GM12891 (cell line): Measurements from ENCODE around the gene YIF1A.

Source experiments
- POLR2A ChIP-seq: IDR thresholded peaks from 2 replicates; pipeline ENCODE4 v1.6.1; 2011; ENCODE audit warnings: low read depth, low read length, control low read depth
- POLR2AphosphoS5 ChIP-seq: IDR thresholded peaks from 2 replicates; pipeline ENCODE4 v1.6.1; 2011; ENCODE audit warnings: low read depth, low read length, control low read depth
- SPI1 ChIP-seq: IDR thresholded peaks from 2 replicates; pipeline ENCODE4 v1.6.1; 2011; ENCODE audit warnings: low read depth, low read length, control low read depth
- TAF1 ChIP-seq: IDR thresholded peaks from 2 replicates; pipeline ENCODE4 v1.6.1; 2011; ENCODE audit warnings: low read depth, low read length, control low read depth

GRCh38 chr11:66251809-66252208 lies 37.1 kb downstream of the YIF1A start:
- TF ChIP-seq TAF1 (no peak), SPI1 (no peak), POLR2AphosphoS5 (no peak; the same call in 1 of the 2 replicates), POLR2A (peak; percentile 29; the same call in 1 of the 2 replicates)
